Neutrophil (primary cell): ENCODE results near the gene ERC2.

Experiments
- H3K27ac ChIP-seq: fragments of 200-600 bp; sonication (generic); 2 replicates; pipeline ENCODE4 v1.5.1; 2016; ENCODE audit warnings: mild to moderate bottlenecking, moderate library complexity
- H3K27me3 ChIP-seq: fragments of 200-600 bp; sonication (generic); 2 replicates; pipeline ENCODE4 v1.6.0; 2016; ENCODE audit warnings: mild to moderate bottlenecking
- H3K36me3 ChIP-seq: fragments of 200-600 bp; sonication (generic); 2 replicates; pipeline ENCODE4 v1.5.1; 2017
- H3K4me1 ChIP-seq, 2 experiments: fragments of 200-600 bp in 1 of 2; sonication (generic) in 1 of 2; 1 replicate in 1 of 2; 2 replicates in 1 of 2; pipeline versions ENCODE4 v1.5.1 to v1.6.1; 2013 to 2016; ENCODE audit warnings: low read depth in 1 of 2, low read length in 1 of 2, mild to moderate bottlenecking in 1 of 2, moderate library complexity in 1 of 2; ENCODE audit not compliant: control insufficient read depth in 1 of 2, insufficient read depth in 1 of 2
- H3K4me3 ChIP-seq, 2 experiments: fragments of 200-600 bp in 1 of 2; sonication (generic) in 1 of 2; 1 replicate in 1 of 2; 2 replicates in 1 of 2; pipeline ENCODE4 v1.5.1; 2013 to 2016; ENCODE audit warnings: low read depth in 1 of 2, low read length in 1 of 2, mild to moderate bottlenecking in 1 of 2, moderate library complexity in 1 of 2
- H3K9me3 ChIP-seq: fragments of 200-600 bp; sonication (generic); 2 replicates; pipeline ENCODE4 v1.5.1; 2016
- TF ChIP-seq, protein P1 (sequence below): fragments of 200-600 bp; sonication (generic); IDR thresholded peaks from 2 replicates; pipeline ENCODE4 v1.5.1; 2016; ENCODE audit warnings: antibody characterized with exemption

Gene ERC2

DNA sequence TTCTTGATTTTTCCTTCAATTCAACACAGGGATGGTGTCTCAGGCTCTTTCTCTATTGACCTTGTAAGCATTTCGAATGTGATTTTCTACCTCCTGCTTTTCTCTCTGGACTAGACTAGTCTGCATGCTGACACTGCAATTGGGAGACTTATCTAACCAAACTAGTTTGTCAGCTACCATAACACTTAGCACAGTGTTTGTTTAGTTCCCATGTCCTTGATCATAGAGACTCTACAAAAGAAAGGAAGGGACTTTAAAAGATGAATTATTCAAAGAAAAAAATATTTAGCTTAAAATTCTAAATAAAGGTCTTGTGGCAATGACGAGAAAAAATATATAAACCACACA lies 407.0 kb downstream of the ERC2 start:
- TF ChIP-seq, protein P1, sequence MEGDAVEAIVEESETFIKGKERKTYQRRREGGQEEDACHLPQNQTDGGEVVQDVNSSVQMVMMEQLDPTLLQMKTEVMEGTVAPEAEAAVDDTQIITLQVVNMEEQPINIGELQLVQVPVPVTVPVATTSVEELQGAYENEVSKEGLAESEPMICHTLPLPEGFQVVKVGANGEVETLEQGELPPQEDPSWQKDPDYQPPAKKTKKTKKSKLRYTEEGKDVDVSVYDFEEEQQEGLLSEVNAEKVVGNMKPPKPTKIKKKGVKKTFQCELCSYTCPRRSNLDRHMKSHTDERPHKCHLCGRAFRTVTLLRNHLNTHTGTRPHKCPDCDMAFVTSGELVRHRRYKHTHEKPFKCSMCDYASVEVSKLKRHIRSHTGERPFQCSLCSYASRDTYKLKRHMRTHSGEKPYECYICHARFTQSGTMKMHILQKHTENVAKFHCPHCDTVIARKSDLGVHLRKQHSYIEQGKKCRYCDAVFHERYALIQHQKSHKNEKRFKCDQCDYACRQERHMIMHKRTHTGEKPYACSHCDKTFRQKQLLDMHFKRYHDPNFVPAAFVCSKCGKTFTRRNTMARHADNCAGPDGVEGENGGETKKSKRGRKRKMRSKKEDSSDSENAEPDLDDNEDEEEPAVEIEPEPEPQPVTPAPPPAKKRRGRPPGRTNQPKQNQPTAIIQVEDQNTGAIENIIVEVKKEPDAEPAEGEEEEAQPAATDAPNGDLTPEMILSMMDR: no peak
- Histone ChIP-seq H3K4me1 (no peaks in the 10 kb centered on the region), H3K27ac (no peak overlapping the region), H3K27me3 (no peaks in the 10 kb centered on the region), H3K9me3 (no peaks in the 10 kb centered on the region), H3K4me3 (no peak overlapping the region), H3K36me3 (no peaks in the 10 kb centered on the region)

DNA sequence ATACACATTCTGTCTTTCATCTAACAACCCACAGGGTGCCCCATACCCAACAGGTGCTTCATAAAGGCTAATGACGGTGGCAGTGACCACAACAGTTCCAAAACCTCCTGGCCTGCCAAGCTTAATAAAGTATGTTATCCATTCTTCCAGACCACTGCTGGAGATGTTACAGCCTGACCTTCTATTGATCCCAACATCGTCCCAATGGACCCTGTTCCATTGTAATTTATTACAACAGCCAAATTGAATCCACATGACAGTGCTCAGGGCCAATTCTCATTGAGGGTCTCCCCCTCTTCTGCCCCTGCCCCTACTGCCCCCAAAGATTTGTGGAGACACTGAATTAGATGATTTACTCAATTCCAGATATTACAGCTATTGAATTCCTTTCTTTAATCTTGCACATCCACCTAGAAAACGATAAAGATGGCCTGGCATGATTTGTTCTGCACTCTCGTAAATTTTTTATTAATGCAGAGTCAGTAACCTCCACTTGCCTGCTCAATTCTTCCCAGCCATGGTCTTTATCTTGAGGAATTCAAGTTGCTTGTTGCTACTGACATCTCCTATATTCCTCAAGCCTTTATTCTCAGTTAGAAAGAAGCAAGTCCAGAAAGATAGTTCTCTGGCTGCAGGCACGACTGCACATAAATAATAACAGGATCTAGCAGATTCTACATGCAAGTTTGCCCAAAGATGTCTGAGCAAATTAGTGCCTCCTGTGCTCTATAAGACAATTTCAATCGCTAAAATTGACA lies 407.6 kb downstream of the ERC2 start:
- H3K36me3 ChIP-seq: no peaks in the 10 kb centered on the region
- H3K9me3 ChIP-seq: no peaks in the 10 kb centered on the region
- no peak overlapping the region for H3K27ac ChIP-seq
- H3K27me3 ChIP-seq: no peaks in the 10 kb centered on the region
- H3K4me1 ChIP-seq: no peaks in the 10 kb centered on the region
- TF ChIP-seq, protein P1: no peak
- no peak overlapping the region for H3K4me3 ChIP-seq

DNA sequence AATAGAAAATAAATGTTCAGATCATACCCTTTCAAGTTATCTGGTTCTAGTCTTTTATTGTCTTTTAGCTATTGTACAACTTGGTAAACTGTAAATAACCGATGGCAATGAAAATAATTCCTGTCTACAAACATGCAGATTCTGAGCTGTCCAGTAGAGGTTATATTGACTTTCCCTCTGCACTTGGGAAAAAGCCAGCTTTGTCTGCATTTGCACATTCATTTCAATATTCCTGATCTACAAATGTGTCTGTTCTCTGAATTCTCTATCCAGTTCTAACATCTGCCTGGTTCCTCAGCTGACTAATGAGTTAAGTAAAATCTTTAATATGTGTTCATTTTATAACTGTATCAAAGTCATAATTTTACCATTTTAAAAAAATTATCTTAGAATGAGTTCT lies 408.5 kb downstream of the ERC2 start:
- H3K9me3 ChIP-seq: no peaks in the 10 kb centered on the region
- no peaks in the 10 kb centered on the region for H3K27me3 ChIP-seq
- TF ChIP-seq, protein P1: no peak
- no peaks in the 10 kb centered on the region for H3K4me1 ChIP-seq
- H3K36me3 ChIP-seq: no peaks in the 10 kb centered on the region
- no peak overlapping the region for H3K27ac ChIP-seq
- no peak overlapping the region for H3K4me3 ChIP-seq

DNA sequence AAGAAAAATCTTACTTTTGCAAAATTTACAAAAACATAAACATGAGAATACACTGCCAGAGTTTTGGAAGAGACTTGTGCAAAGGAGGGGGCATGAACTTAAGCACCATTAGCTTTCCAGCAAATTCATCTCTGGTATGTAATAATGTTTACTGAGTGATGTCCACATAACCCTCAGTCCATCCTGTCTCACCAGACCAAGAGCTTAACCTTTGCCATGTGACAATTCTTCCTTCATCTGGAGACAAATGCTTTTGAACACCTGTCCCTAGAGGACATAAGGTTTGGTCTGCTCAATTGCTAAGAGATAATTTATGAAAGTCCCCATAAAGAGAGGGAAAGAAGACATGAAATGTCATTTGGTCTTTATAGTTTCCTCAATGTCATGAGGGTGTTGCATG lies 412.3 kb downstream of the ERC2 start:
- no peaks in the 10 kb centered on the region for H3K36me3 ChIP-seq
- H3K4me3 ChIP-seq: no peak overlapping the region
- no peaks in the 10 kb centered on the region for H3K4me1 ChIP-seq
- TF ChIP-seq, protein P1: no peak
- H3K27ac ChIP-seq: no peak overlapping the region
- no peaks in the 10 kb centered on the region for H3K27me3 ChIP-seq
- H3K9me3 ChIP-seq: no peaks in the 10 kb centered on the region

DNA sequence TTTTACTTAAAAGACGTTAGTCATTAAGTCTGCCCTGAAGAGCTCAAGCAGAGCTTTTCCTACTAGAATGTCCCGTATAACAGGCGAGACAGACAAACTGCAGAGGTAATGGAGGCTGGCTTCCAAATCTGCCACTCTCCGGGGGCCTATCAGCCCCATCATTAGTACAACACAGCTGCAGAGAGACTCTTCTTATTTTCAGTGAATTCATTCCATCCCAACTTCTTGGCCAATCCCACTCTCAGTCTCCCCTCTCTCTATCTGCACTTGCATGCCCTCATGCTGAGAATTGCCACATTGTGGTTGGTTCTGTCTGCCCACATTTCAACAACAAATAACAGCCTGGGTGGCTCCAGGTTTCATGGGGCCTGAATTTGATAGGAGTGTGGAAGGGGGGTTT lies 412.7 kb downstream of the ERC2 start:
- TF ChIP-seq, protein P1: no peak
- no peaks in the 10 kb centered on the region for H3K9me3 ChIP-seq
- no peaks in the 10 kb centered on the region for H3K36me3 ChIP-seq

More for the DNA sequence above, 412.7 kb downstream of the ERC2 start:
- no peaks in the 10 kb centered on the region for H3K4me1 ChIP-seq
- H3K27me3 ChIP-seq: no peaks in the 10 kb centered on the region
- H3K4me3 ChIP-seq: no peak overlapping the region
- H3K27ac ChIP-seq: no peak overlapping the region
